ENCODE data around the gene PEAK3.

- no peak for TF ChIP-seq CTCF (IDR thresholded peaks at IDR 0.05)
- TF ChIP-seq EP300 (IDR thresholded peaks at IDR 0.05) = no peak
These were observed 25.6 kb upstream of the PEAK3 start for GRCh38 chr19:2307518-2308012.
